ENCODE results near the gene C15orf39.

GRCh38 chr15:75195122-75195765 is 6.4 kb upstream of the C15orf39 start:
- no peak for TF ChIP-seq CTCF (IDR thresholded peaks at IDR 0.05; ENCODE audit: low read depth, low read length)
- TF ChIP-seq EZH2phosphoT487 (IDR thresholded peaks at IDR 0.05; ENCODE audit: low read depth) = no peak

All from OCI-LY3 (cell line).